HS-27A (cell line): Measurements from ENCODE around the gene CST9L.
"Not testable (repeated sequence)": the region's sequence is repeated elsewhere in the genome, so short reads cannot be mapped to it uniquely, and the experiment has no call there.

Experiments
- DNase-seq: peaks from one replicate; pipeline ENCODE4 v3.0.0-alpha.2; 2012; ENCODE audit warnings: low read depth, missing footprints

The CST9L gene

DNA sequence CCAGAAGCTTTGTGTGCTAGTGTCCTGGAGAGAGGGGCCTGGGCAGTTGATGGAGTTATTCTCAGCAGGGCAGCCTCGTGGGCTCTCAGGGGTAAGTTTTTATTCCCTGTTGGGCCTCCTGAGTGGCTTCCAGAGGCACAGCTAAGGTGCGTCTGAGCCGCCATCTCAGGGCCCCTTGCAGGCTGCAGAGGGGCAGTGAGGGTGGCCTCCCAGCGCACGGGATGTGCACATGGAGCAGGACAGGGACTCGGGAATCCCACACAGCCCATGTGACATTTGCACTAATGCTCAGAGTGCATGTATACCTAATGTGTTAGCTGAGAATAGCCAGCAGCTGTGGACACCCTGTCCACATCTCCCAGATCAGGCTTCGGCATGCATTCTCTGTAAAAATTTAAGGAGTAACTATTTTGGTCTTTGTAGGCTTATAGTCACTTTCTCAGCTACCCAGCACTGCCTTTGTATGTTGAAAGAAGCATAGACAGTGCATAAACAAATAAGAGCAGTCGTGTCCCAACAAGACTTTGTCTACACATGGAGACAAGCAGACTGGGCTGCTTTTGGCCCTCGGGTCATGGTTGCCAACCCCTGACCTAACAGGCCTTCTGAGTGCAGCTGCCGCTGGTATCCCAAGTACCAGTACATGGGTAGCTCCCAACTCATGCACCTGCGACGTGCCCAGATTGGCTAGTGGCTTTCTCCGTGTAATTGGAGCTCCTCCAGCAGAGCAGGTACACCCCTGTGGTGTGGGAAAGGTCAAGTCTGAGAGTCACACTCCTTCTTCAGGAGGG is 18.6 kb upstream of the CST9L start:
- DNase-seq, result no peak

DNA sequence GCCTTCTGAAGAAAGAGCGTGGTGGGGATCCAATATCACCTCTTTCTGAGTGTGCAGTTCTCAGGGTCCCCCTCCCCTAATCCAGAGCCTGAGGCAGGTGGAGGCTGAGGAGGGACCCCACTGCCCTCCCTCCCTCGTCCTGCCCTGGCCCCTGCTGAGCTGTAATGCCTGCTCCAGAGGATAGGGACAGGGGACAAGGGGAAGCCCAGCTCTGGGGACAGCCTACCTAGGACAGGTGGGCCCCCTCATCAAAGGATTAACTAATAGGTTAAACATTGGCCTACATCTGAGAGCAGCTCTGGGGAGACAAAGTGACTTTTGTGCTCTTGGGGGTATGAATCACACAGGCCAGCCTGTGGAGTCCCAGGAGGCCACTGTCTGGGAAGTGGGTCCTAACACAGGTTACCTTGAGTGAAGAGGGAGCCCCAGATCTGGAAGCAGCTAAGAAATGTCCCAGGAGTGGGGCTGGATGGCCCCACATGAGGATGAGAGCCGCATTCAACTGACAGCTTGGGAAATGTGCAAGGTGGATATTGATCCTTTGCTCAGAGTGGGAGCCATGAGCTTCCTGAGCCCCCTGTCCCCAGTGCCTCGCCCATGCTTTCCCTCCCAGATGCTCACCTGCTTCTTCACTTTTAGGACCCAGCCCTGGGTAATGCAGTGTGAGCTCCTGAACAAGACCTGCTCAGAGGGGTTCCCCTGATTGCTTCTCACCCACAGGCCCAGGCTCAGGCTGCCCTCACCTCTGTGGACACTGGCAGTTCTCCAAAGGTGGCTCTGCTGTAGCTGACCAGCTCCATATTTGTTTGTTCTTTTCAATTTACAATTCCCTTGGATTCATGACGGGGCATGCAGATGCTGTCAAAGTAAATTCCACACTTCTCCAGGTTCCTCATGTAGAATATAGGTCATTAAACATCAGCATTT is 17.8 kb upstream of the CST9L start:
- no peak for DNase-seq

DNA sequence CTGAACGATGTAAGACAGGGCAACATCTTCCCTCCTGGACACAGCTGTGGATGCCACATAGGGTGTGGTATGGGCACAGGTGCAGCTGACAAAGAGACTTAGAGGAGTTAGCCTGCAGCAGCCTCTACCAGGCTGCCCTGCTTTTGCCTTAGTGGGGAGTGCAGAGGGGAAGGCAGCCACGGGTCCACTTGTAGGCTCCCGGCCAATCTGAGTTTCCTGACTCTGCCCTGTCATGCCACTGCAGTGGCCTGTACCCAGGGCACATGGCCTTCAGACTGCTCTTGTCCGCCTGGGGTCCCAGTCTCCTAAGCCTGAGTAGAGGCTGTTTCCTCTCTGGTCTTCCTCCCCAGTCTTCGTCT is 17.1 kb upstream of the CST9L start:
- no peak for DNase-seq

- DNase-seq, result no peak
These were observed 16.3 kb upstream of the CST9L start for GRCh38 chr20:23584434-23585199.

DNA sequence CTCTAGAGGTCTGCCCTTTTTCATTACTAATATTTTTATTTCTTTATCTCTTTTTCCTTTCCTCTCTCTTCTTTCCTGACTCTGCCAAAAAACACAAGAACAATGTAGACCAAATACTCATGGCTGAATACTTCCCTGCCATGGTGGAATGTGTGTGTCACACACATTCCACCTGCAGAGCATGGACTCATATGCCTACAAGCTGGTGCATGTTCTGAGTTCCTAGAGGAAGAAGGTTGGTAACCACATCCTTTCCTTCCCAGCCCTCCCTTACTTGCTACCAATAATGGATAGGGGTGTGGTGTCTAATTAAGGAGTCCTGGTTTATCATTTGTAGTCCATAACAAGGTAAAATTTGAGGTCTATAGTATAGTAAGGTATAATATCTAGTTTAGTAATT is 15.2 kb upstream of the CST9L start:
- no peak for DNase-seq

DNA sequence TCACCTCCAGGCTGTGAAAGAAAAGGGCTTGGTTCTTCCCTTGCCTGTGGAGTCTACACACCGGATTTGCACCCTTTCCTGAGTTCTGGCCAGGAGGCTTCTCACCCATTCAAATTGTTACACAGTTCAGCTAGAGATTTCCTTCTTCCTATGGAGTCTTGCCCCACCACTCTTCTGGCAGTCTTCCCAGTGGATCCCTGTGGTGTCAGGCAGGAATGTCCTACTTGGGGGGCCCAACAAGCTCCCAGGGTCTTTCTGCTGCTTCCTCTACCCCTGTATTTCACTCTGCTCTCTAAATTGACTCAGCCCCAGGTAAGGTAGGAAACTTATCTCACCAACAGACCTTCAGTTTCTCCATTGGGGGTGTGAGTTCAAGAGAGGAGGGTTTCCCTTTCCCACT is 14.0 kb upstream of the CST9L start:
- DNase-seq, result no peak

DNA sequence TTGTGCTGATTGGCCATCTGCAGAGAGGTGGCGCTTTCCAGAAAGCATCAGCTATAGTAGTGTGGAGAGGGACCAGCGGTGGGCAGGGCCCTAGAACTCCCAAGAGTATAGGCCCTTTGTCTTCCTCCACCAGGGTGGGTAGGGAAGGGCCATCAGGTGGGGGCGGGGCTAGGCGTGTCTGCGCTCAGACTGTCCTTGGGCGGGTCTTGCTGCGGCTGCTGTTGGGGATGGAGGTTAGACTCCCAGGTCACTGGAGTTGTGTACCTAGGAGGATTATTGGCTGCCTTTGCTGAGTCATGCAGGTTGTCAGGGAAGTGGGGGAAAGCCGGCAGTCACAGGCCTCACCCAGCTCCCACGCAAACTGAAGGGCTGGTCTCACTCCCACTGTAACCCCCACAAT is 13.5 kb upstream of the CST9L start:
- not testable (repeated sequence) for DNase-seq

- DNase-seq, result no peak
These were observed 6.7 kb upstream of the CST9L start for GRCh38 chr20:23574977-23575376.

- DNase-seq, result no peak
These were observed 2.0 kb upstream of the CST9L start for GRCh38 chr20:23570178-23570760.

DNA sequence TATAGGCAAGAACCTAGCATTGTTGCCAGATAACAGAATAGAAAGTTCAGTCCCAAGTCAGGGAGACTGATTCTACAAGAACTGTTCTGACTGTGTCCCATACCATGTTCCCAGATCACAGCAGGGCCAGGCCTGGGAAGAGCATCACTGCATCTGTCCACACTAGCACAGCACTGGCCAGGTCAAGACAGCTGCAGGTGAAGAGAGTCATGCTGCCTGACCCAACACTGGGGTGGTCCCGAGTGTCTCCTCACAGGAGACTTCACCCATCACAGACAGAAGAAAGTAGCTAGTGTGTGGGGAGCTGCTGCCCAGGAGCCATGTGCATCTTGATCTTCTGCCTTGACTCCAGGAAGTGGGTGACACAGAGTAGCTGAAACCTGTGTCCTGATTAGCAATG is 1.3 kb upstream of the CST9L start:
- DNase-seq, result no peak

GRCh38 chr20:23568971-23569330 is 667 bp upstream of the CST9L start:
- no peak for DNase-seq

GRCh38 chr20:23566199-23566932 is 1.9 kb downstream of the CST9L start:
- no peak for DNase-seq

GRCh38 chr20:23565503-23566045 is 2.7 kb downstream of the CST9L start:
- no peak for DNase-seq

DNA sequence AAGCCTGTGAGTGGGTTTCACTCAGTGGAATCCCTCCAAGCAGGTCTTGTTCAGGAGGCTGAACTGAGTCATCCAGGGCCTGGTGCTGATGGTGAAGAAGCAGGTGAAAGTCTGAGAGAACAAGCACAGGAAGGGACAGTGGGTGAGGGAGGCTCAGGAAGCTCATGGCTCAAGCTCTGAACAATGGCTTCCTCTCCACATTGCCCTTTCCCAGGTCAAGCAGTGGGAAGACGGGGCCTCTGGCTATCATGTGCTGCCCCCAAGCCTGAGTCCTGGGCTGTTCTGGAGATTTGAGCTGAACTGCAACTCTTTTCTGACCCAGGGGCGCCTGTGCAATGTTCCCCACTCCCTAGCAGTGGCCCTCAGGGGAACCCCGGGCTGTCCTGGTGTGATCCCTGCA is 3.4 kb downstream of the CST9L start:
- DNase-seq, result no peak

DNA sequence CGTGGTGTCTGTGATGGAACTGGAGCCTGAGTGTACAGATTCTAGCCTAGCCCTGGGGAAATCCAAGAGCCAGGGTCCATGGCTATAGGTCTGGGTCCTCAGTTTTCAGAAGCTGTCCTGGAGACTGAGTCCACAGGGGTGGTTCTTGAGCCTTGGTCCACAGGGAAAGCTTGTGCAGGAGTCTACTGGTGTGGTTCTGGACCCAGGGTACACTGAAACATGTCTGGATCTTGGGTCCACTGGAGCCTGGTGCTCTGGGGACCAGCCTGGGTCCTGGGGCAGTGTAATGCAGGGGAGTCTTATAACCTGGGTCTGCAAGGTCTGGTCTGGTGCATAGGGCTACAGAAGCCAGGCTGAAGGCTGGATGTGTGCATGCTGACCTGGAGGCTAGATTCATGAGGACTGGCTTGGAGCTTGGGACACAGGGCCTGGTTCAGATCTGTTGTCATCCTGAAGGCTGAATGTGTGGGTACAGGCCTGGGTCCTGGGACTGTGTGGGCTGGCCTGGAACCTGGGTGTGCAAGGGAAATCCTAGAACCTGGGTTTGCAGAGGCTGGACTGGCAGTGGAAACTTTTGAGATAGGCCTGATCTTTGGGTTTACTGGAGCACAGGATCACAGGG is 5.5 kb downstream of the CST9L start:
- no peak for DNase-seq

DNA sequence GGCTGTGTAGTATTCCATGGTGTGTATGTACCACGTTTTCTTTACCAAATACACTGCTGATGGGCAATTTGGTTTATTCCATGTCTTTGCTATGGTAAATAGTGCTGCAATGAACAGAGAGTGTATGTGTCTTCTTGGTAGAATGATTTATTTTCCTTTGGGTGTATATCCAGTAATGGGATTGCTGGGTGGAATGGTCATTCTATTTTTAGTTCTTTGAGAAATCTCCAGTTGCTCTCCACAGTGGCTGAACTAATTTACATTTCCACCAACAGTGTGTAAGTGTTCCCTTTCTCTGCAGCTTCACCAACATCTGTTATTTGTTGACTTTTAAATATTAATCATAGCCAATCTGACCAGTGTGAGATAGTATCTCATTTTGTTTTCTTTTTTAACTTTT is 13.9 kb downstream of the CST9L start:
- no peak for DNase-seq

DNA sequence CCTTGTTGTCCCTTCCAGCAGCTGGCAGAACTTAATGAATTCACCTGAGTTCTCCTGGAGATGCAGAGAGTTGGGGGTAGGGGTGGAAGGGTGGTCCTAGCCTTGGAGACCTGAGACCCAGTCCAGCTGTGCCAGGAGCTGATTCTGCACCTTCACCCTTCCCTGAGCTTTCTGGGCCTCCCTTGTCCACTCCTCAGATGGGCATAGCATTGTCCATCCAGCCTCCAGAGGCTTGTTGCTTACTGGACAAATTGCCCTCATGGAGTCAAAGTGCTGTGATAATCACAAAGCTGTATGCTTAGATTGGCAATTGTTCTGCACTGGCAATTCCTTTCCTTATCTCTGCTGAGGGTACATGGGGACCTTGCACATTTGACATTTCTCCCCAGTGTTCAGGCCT is 16.5 kb downstream of the CST9L start:
- DNase-seq, result no peak

GRCh38 chr20:23551383-23551782 is 16.9 kb downstream of the CST9L start:
- DNase-seq, result no peak

DNA sequence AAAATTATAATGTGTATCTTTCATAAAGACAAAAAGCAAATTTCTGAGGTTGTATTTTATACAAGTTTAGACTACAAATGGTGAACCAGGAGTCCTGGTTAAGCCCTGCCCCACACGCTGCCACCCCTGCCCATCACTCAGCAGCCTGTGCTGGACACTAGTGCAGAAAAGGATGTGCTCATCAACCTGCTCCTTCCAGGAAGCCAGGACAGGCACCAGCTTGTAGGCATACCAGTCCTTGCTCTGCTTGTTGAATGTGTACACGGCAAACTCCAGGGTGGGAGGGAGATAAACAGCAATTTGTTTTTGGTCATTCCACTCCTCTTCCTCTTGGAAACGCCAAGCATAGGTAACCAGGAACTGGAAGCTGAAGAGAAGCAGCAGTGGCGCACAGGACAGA is 18.1 kb downstream of the CST9L start:
- DNase-seq, result no peak

DNA sequence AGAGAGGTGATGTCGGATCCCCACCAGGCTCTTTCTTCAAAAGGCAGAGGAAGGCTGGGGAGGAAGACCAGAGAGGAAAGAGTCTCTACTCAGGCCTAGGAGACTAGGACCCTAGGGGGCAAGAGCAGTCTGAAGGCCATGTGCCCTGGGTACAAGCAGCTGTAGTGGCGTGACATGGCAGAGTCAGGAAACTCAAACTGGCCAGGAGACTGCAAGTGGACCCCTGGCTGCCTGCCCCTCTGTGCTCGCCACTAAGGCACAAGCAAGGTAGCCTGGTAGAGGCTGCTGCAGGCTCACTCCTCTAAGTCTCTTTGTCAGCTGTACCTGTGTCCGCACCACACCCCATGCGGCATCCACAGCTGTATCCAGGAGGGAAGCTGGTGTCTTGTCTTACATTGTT is 19.9 kb downstream of the CST9L start:
- DNase-seq, result no peak

- DNase-seq, result no peak
These were observed 20.7 kb downstream of the CST9L start for GRCh38 chr20:23547613-23548012.
